Measurements from ENCODE around the gene PFKP.

PFKP gene

GRCh38 chr10:3067118-3067858 lies at the start of gene PFKP:
Gene PFKP (plus strand): TSS chr10:3067548. CDS start chr10:3067596, 48 bp downstream.
- no peak for DNase-seq

DNA sequence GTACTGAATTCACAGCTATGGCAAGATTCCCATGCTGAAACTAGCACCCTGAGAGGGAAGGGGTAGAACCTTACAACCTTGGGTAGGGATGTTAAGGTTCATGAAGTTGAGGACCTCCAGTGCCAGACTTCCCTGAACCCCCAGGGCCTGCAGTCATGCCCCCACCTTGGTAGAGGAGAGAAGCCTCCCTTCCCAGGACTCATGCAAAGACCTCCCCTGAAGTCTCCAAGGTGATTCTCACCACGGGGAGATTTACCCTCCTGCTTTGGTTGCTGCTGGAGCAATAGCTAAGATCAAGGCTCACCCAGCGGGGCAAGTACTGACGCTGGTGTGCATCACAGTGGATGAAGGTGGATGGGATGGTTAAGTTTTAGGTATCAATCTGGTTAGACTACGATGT lies 49.1 kb upstream of the PFKP start:
- no peak for DNase-seq

DNA sequence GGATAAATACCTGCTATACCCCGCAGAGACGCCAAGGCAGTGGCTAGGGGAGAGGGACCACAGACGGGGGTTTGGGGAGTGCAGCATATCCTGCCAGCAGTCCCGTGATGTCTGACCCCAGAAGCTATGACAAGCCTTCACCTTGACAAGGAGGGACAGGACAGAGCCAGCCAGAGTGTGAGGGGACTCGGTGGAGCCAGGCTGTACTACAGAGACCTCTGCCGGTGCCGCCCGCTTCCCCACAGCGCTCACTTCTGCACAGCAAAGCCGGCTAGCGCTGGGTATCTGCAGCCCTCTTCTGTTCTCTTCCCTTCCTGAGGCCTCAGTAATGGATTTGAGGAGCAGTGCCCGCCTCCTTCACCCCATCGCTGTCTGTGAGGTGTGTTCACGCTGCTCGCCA lies 47.0 kb upstream of the PFKP start:
- no peak for DNase-seq

GRCh38 chr10:3020881-3021280 lies 46.5 kb upstream of the PFKP start:
- no peak for DNase-seq

GRCh38 chr10:3022027-3022426 lies 45.3 kb upstream of the PFKP start:
- no peak for DNase-seq

GRCh38 chr10:3023892-3024291 lies 43.5 kb upstream of the PFKP start:
- DNase-seq = no peak

GRCh38 chr10:3025026-3025683 lies 42.2 kb upstream of the PFKP start:
- DNase-seq = no peak

GRCh38 chr10:3027866-3028265 lies 39.5 kb upstream of the PFKP start:
- no peak for DNase-seq

GRCh38 chr10:3028441-3028840 lies 38.9 kb upstream of the PFKP start:
- no peak for DNase-seq

GRCh38 chr10:3030765-3031164 lies 36.6 kb upstream of the PFKP start:
- no peak for DNase-seq

GRCh38 chr10:3031490-3031889 lies 35.9 kb upstream of the PFKP start:
- DNase-seq = no peak

DNA sequence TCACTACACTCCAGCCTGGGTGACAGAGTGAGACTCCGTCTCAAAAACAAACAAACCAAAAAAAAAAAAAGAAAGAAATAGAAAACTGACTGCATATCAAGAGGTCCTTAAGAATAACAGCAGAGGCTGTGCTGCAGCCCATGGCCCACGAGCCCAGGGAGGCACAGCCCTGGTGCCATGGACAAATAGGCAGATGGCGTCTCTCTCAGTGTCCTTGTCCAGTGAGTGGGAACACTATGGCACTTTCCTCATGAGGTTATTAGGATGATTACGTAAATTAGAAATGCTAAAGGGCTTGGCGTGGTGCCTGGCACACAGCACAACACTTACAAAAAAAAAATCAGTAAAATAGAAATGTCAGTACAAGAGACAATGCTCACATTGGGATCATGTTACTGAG lies 33.4 kb upstream of the PFKP start:
- DNase-seq = no peak

- DNase-seq = no peak
Measured at GRCh38 chr10:3034616-3035015, 32.7 kb upstream of the PFKP start.

DNA sequence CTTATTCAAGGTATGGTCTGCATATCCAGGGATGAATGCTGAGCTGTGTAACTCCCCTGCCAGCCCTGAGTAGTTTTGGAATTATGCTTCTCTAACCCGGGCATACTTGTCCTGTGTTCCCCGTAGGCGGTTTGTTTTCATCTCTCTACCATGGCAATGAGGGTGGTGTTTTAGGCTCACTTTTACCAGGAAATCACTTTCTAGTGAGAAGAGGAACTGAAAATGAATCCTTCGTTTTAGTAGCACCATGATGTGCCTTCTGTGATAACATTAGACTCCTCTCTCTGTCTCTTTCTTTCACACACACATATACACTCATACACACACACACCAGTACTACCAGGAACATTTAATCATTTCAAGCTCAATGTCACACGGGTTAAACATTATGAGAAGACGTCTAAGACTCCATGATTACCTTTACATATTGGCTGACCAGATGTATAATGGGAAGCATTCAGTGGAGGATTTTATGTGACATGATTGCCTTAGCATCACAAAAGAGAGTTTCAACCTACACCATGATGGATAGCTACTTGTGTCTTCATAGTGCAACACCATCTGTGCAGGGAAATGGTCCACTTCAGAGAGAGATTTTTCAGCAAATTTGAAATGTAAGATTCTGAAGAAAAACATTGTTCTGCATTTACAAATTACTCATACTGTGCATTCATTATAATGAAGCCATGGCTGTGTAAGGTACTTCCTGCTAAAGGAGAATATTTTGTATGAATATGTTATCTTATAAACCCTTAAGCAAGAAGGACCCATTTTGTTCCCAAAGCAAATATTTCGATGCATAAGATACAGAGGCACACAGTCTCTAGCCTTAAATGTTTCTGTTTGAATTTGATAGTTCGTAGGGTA lies 31.0 kb upstream of the PFKP start:
- no peak for DNase-seq

GRCh38 chr10:3037182-3037581 lies 30.2 kb upstream of the PFKP start:
- no peak for DNase-seq

GRCh38 chr10:3040069-3040468 lies 27.3 kb upstream of the PFKP start:
- no peak for DNase-seq

GRCh38 chr10:3042589-3042988 lies 24.8 kb upstream of the PFKP start:
- no peak for DNase-seq

- peak; percentile 28 for DNase-seq
Measured at GRCh38 chr10:3043512-3044368, 23.6 kb upstream of the PFKP start.

DNA sequence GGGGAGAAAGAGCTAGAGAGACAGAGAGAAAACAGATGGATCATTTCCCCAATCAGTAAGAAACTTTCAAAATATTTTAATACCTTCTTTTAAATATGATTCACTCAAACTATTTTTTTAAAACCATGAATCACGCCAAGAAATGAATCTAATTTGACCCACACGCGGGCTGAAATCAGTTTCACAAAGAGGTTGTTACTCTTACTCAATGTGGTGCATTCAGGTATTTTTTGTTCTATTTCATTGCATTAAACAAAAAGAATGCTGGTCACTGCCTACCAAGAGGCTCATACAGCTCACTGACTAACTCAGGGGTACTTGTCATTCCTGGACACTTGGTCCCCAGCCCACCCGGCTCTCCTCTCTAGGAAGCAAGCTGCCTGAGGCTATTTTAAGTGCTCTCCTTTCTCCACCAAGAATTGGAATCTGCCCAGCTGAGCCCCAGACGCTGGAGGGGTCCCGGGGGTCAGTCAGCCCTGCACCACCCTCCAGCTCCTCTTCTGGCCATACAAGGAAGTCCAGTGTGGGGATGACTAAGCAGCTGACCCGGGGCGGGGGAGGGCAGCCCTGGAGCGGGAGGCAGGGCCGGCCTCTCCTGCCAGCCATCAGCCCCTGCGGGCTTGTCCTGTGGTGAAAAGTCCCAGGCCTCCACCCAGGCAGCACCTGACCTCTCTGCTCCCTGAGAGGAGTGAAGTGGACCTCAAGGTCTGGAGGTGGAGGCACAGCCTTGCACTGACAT lies 21.7 kb upstream of the PFKP start:
- peak; percentile 16 for DNase-seq

DNA sequence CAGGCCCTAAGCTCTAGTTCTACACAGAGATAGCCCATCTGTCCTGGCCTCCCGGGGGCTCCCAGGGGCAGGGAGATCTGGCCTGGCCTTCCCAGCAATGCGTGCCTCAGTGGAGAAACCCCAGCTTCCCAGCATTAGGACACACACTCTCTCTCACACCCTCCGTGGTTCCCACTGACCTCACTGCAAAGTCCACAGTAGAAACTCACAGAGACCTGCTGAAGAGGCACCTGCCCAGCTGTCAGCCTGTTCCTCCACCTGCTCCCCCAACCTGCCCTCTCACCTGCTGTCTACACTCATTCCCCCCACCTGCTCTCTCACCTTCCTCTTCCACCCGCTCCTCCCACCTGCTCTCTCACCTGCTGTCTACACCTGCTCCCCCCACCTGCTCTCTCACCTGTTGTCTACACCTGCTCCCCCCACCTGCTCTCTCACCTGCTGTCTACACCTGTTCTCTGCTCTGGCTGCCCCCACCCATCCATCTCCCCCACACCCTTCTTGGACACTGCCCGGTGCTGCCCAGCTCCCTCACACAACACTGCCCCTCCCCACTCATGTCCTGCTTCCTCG lies 21.1 kb upstream of the PFKP start:
- no peak for DNase-seq

- DNase-seq = no peak
Measured at GRCh38 chr10:3046981-3047547, 20.3 kb upstream of the PFKP start.
